Neural cell (in vitro differentiated cells): Measurements from ENCODE around the gene MRTFB. TPM values are rescaled to one million over a fixed set of nuclear protein-coding genes. Genes with fewer than 3 reads are reported as not detected.

Experiments
- H2AFZ ChIP-seq: fragments of 200-600, 300-800 bp; sonication (generic), shearing (Covaris generic); 2 replicates; pipeline ENCODE4 v1.6.0; 2014; ENCODE audit warnings: low read depth, mild to moderate bottlenecking, antibody characterized with exemption, low read length, moderate library complexity
- H3F3A ChIP-seq: fragments of 200-600 bp; shearing (Covaris generic); 2 replicates; pipeline ENCODE4 v1.6.1; 2016; ENCODE audit warnings: mild to moderate bottlenecking, moderate library complexity, mixed read lengths, antibody characterized with exemption, low read length; ENCODE audit not compliant: insufficient read depth, poor library complexity, severe bottlenecking
- H3K27ac ChIP-seq: fragments of 200-600, 300-800 bp; sonication (generic), shearing (Covaris generic); 2 replicates; pipeline ENCODE4 v1.5.1; 2014; ENCODE audit warnings: mild to moderate bottlenecking, low read length, moderate library complexity
- H3K27me3 ChIP-seq: fragments of 300-800, 200-600 bp; sonication (generic), shearing (Covaris generic); 2 replicates; pipeline ENCODE4 v1.6.0; 2014; ENCODE audit warnings: mild to moderate bottlenecking, low read depth, low read length, moderate library complexity; ENCODE audit not compliant: insufficient read depth
- H3K36me3 ChIP-seq: fragments of 300-800, 200-600 bp; sonication (generic), shearing (Covaris generic); 2 replicates; pipeline ENCODE4 v1.5.1; 2014; ENCODE audit warnings: mild to moderate bottlenecking, antibody characterized with exemption, low read length, moderate library complexity; ENCODE audit not compliant: insufficient read depth
- H3K4me2 ChIP-seq: fragments of 300-800, 200-600 bp; sonication (generic), shearing (Covaris generic); 2 replicates; pipeline ENCODE4 v1.6.0; 2014; ENCODE audit warnings: mild to moderate bottlenecking, low read length
- H3K4me3 ChIP-seq: fragments of 300-800, 200-600 bp; sonication (generic), shearing (Covaris generic); 2 replicates; pipeline ENCODE4 v1.5.1; 2014; ENCODE audit warnings: mild to moderate bottlenecking, low read length, moderate library complexity
- H3K79me2 ChIP-seq: fragments of 200-600 bp; shearing (Covaris generic); replicated peaks from 2 replicates; pipeline ENCODE4 v1.6.0; 2014; ENCODE audit warnings: mild to moderate bottlenecking, low read length, moderate library complexity; ENCODE audit not compliant: insufficient read depth
- H3K9ac ChIP-seq: fragments of 300-800, 200-600 bp; sonication (generic), shearing (Covaris generic); 2 replicates; pipeline ENCODE4 v1.6.1; 2016; ENCODE audit warnings: mild to moderate bottlenecking, low read length, mixed read lengths
- H3K9me2 ChIP-seq: fragments of 200-600 bp; shearing (Covaris generic); 2 replicates; pipeline ENCODE4 v1.6.1; 2016; ENCODE audit warnings: mild to moderate bottlenecking, low read length, mixed read lengths; ENCODE audit not compliant: insufficient read depth
- H3K9me3 ChIP-seq: fragments of 200-600, 300-800 bp; sonication (generic), shearing (Covaris generic); 2 replicates; pipeline ENCODE4 v1.6.1; 2016; ENCODE audit warnings: mild to moderate bottlenecking, mixed run types, low read length, moderate library complexity, mixed read lengths
- H4K20me1 ChIP-seq: fragments of 200-600 bp; shearing (Covaris generic); 2 replicates; pipeline ENCODE4 v1.6.1; 2016; ENCODE audit warnings: mild to moderate bottlenecking, mixed run types; ENCODE audit not compliant: insufficient read depth
- EP300 ChIP-seq: fragments of 450-650 bp; conservative IDR thresholded peaks from 2 replicates; pipeline ENCODE4 v1.6.1; 2014; ENCODE audit warnings: antibody characterized with exemption, mild to moderate bottlenecking, moderate library complexity; ENCODE audit not compliant: poor library complexity, severe bottlenecking
- EZH2 ChIP-seq: fragments of 200-600, 300-800 bp; shearing (Covaris generic), sonication (generic); IDR thresholded peaks from 2 replicates; pipeline ENCODE4 v1.6.1; 2014; ENCODE audit warnings: antibody characterized with exemption, low read length, borderline replicate concordance, mild to moderate bottlenecking; ENCODE audit not compliant: insufficient read depth, poor library complexity, severe bottlenecking
- MXI1 ChIP-seq: fragments of 450-650 bp; conservative IDR thresholded peaks from 2 replicates; pipeline ENCODE4 v1.6.1; 2014; ENCODE audit warnings: antibody characterized with exemption, mild to moderate bottlenecking; ENCODE audit not compliant: poor library complexity, severe bottlenecking
- POLR2AphosphoS5 ChIP-seq: IDR thresholded peaks from 2 replicates; pipeline ENCODE4 v1.6.1; 2012
- RAD21 ChIP-seq: fragments of 450-650 bp; conservative IDR thresholded peaks from 2 replicates; pipeline ENCODE4 v1.6.1; 2014; ENCODE audit warnings: antibody characterized with exemption, mild to moderate bottlenecking, moderate library complexity
- SMC3 ChIP-seq: fragments of 450-650 bp; conservative IDR thresholded peaks from 2 replicates; pipeline ENCODE4 v1.6.1; 2014; ENCODE audit warnings: antibody characterized with exemption, mild to moderate bottlenecking, moderate library complexity; ENCODE audit not compliant: poor library complexity
- TAF1 ChIP-seq: IDR thresholded peaks from 2 replicates; pipeline ENCODE4 v1.6.1; 2012; ENCODE audit warnings: low read depth
- polyA plus RNA-seq: library from polyadenylated mRNA; depleted of rRNA; stranded (reverse); fragments of >200 nt; gene quantifications from 2 replicates; pipeline ENCODE4 v1.2.3, GENCODE V29; 2014
- TF ChIP-seq, protein P1 (sequence below): IDR thresholded peaks from 2 replicates; pipeline ENCODE4 v1.6.1; 2012; ENCODE audit warnings: borderline replicate concordance
- TF ChIP-seq, protein P2 (sequence below): fragments of 450-650 bp; IDR thresholded peaks from 2 replicates; pipeline ENCODE4 v1.5.1; 2014; ENCODE audit warnings: antibody characterized with exemption, mild to moderate bottlenecking, moderate library complexity; ENCODE audit not compliant: poor library complexity, severe bottlenecking

Gene MRTFB
- polyA plus RNA-seq, 1 donor from 2014 or later = 18.6 TPM

DNA sequence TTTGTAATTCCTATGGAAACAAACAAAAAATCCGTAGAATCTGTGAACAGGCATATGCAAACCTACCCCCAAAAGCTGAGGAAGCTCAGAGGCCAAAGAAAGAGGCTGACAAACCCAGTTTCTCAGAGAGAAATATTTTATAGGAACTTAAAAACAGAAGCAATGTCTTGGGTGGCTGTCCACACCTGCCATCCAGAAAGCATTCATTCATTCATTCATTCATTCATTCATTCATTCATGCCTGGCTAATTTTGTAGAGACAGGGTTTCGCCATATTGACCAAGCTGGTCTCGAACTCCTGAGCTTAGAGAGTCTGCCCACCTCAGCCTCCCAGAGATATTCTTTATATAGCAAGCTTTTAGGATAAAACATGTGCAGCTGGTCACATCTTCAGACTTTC is 154.3 kb downstream of the MRTFB start:
- Histone ChIP-seq H2AFZ (no peak overlapping the region), H3K9me3 (no peaks in the 10 kb centered on the region), H3K9me2 (no peaks in the 10 kb centered on the region), H3F3A (no peaks in the 10 kb centered on the region), H3K4me2 (no peak overlapping the region), H3K27ac (no peak overlapping the region), H4K20me1 (no peaks in the 10 kb centered on the region), H3K9ac (no peak overlapping the region), H3K79me2 (no peaks in the 10 kb centered on the region), H3K27me3 (no peaks in the 10 kb centered on the region), H3K36me3 (no peaks in the 10 kb centered on the region), H3K4me3 (no peak overlapping the region)
- no peak for TF ChIP-seq RAD21
- no peak for TF ChIP-seq MXI1
- no peak for TF ChIP-seq EZH2

DNA sequence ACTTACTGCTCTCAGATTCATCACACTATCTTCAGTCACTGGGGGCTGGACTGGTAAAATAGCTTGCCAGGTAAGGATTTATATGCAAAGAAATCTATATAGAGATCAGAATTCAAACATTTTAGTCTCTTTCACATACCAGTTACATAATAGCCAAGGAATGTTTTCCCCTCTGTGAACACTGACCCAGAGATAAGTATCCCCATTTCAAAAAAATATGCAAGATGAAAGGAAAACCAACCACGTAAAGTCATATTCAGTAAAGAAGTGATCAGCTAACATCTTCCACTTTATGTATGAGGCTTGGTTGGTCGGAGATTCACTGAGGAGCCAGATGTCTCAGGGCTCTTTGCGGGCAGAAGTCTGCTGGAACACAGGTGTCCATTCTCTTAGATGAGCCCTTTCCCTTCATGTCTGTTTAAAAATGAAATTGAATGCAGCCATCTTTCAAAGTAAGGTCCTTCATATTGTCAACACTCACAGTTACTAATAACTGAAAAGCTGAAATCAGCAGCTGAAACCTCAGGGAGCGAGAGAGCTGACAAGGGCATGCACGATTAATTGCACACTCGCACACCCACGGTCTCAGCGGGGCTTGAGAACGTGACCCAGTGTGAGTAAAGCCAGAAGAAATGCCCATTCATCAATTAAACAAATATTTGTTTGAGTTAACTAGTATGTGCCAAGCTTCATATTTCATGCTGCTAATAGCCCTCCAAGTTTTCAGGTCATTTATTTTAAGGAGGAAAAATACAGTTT is 161.2 kb downstream of the MRTFB start:
- no peaks in the 10 kb centered on the region for H3K27me3 ChIP-seq
- no peak overlapping the region for H3K27ac ChIP-seq
- no peaks in the 10 kb centered on the region for H3F3A ChIP-seq
- TF ChIP-seq POLR2AphosphoS5 = no peak
- TF ChIP-seq, protein P1, sequence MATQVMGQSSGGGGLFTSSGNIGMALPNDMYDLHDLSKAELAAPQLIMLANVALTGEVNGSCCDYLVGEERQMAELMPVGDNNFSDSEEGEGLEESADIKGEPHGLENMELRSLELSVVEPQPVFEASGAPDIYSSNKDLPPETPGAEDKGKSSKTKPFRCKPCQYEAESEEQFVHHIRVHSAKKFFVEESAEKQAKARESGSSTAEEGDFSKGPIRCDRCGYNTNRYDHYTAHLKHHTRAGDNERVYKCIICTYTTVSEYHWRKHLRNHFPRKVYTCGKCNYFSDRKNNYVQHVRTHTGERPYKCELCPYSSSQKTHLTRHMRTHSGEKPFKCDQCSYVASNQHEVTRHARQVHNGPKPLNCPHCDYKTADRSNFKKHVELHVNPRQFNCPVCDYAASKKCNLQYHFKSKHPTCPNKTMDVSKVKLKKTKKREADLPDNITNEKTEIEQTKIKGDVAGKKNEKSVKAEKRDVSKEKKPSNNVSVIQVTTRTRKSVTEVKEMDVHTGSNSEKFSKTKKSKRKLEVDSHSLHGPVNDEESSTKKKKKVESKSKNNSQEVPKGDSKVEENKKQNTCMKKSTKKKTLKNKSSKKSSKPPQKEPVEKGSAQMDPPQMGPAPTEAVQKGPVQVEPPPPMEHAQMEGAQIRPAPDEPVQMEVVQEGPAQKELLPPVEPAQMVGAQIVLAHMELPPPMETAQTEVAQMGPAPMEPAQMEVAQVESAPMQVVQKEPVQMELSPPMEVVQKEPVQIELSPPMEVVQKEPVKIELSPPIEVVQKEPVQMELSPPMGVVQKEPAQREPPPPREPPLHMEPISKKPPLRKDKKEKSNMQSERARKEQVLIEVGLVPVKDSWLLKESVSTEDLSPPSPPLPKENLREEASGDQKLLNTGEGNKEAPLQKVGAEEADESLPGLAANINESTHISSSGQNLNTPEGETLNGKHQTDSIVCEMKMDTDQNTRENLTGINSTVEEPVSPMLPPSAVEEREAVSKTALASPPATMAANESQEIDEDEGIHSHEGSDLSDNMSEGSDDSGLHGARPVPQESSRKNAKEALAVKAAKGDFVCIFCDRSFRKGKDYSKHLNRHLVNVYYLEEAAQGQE = no peak
- no peak for TF ChIP-seq SMC3
- H3K4me3 ChIP-seq = no peak overlapping the region
- H3K79me2 ChIP-seq = no peaks in the 10 kb centered on the region
- H3K9ac ChIP-seq = no peak overlapping the region
- H4K20me1 ChIP-seq = no peaks in the 10 kb centered on the region
- H2AFZ ChIP-seq = no peak overlapping the region
- H3K36me3 ChIP-seq = peaks cover 6% of the 10 kb centered on the region
- no peaks in the 10 kb centered on the region for H3K9me3 ChIP-seq
- H3K9me2 ChIP-seq = no peaks in the 10 kb centered on the region
- H3K4me2 ChIP-seq = no peak overlapping the region

DNA sequence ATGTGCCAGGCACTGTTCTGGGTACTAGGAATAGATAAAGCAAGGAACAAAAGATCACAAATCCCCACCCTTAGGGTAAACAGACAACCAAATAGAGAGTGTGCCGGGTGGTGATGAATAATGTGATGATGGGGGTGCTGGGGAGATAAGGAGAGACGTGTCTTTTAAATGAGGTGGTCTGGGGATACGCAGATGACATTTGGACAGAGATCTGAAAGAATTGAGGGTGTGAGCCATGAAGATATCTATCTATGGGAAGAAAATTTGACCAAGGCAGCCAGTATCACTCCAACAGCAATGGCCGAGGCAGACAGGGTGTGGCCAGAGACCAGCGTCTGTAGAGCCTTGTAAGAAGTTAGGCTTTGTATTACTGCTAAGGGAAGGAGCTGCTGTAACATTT is 165.3 kb downstream of the MRTFB start:
- H3K9me2 ChIP-seq = no peaks in the 10 kb centered on the region
- H3K27ac ChIP-seq = no peak overlapping the region
- H3K9me3 ChIP-seq = no peaks in the 10 kb centered on the region
- TF ChIP-seq TAF1 = no peak
- no peak for TF ChIP-seq POLR2AphosphoS5
- TF ChIP-seq RAD21 = no peak
- TF ChIP-seq, protein P1 = no peak
- no peak for TF ChIP-seq SMC3
- TF ChIP-seq, protein P2, sequence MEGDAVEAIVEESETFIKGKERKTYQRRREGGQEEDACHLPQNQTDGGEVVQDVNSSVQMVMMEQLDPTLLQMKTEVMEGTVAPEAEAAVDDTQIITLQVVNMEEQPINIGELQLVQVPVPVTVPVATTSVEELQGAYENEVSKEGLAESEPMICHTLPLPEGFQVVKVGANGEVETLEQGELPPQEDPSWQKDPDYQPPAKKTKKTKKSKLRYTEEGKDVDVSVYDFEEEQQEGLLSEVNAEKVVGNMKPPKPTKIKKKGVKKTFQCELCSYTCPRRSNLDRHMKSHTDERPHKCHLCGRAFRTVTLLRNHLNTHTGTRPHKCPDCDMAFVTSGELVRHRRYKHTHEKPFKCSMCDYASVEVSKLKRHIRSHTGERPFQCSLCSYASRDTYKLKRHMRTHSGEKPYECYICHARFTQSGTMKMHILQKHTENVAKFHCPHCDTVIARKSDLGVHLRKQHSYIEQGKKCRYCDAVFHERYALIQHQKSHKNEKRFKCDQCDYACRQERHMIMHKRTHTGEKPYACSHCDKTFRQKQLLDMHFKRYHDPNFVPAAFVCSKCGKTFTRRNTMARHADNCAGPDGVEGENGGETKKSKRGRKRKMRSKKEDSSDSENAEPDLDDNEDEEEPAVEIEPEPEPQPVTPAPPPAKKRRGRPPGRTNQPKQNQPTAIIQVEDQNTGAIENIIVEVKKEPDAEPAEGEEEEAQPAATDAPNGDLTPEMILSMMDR = no peak
- TF ChIP-seq EP300 = no peak
- no peak for TF ChIP-seq MXI1
- no peak for TF ChIP-seq EZH2
- H2AFZ ChIP-seq = no peak overlapping the region
- H3K36me3 ChIP-seq = peaks cover 22% of the 10 kb centered on the region
- H3K4me2 ChIP-seq = no peak overlapping the region
- no peak overlapping the region for H3K9ac ChIP-seq
- no peaks in the 10 kb centered on the region for H3K79me2 ChIP-seq
- H4K20me1 ChIP-seq = no peaks in the 10 kb centered on the region
- no peak overlapping the region for H3K4me3 ChIP-seq
- H3K27me3 ChIP-seq = no peaks in the 10 kb centered on the region
- no peaks in the 10 kb centered on the region for H3F3A ChIP-seq
